H1 (cell line): ENCODE measurements around the gene GP2. TPM values are rescaled to one million over a fixed set of nuclear protein-coding genes. Genes with fewer than 3 reads are reported as not detected.

ENCODE experiments used
- CTCF ChIA-PET: fragments of 300-600 bp; sonication (Branson Sonifier 250); formaldehyde crosslinking; loops from one replicate; lab custom pipeline; 2021; ENCODE audit not compliant: partially characterized antibody; lab: Charles Lee
- POLR2A ChIA-PET: fragments of 300-600 bp; sonication (Branson Sonifier 250); formaldehyde crosslinking; loops from one replicate; lab custom pipeline; 2021; ENCODE audit warnings: inconsistent platforms; ENCODE audit not compliant: partially characterized antibody; lab: Charles Lee
- DNase-seq, 2 experiments: peaks; one replicate each; pipeline versions ENCODE4 v3.0.0 to v3.0.0-alpha.2; 2010 to 2022; ENCODE audit warnings: low spot score in 2 of 2, low read depth in 1 of 2, mixed read lengths in 1 of 2
- FAIRE-seq: peaks from 2 replicates; lab custom pipeline; 2011; peaks lifted over from hg19 to GRCh38; lab: Jason Lieb, UNC
- H2AFZ ChIP-seq: 2 replicates; pipeline ENCODE4 v1.8.1; 2012; ENCODE audit warnings: low read length, inconsistent platforms
- H2AK5ac ChIP-seq: 2 replicates; pipeline ENCODE4 v1.6.1; 2013; ENCODE audit warnings: low read depth, low read length
- H2BK120ac ChIP-seq: replicated peaks from 2 replicates; pipeline ENCODE3; 2013; ENCODE audit warnings: low read depth, low read length, inconsistent platforms
- H2BK12ac ChIP-seq: 2 replicates; pipeline ENCODE4 v1.6.1; 2013; ENCODE audit warnings: low read depth, low read length
- H2BK15ac ChIP-seq: 2 replicates; pipeline ENCODE4 v1.6.1; 2013; ENCODE audit warnings: low read length
- H2BK20ac ChIP-seq: 2 replicates; pipeline ENCODE4 v1.6.1; 2013; ENCODE audit warnings: low read length
- H2BK5ac ChIP-seq: 2 replicates; pipeline ENCODE4 v1.6.1; 2013; ENCODE audit warnings: low read depth, low read length
- H3K14ac ChIP-seq: 2 replicates; pipeline ENCODE4 v1.6.1; 2013; ENCODE audit warnings: inconsistent platforms; ENCODE audit not compliant: insufficient read length
- H3K18ac ChIP-seq: 2 replicates; pipeline ENCODE4 v1.6.1; 2013; ENCODE audit warnings: low read length; ENCODE audit errors: extremely low read depth
- H3K23ac ChIP-seq: 2 replicates; pipeline ENCODE4 v1.6.1; 2013; ENCODE audit warnings: inconsistent platforms; ENCODE audit not compliant: insufficient read length
- H3K23me2 ChIP-seq: 2 replicates; pipeline ENCODE4 v1.6.1; 2013; ENCODE audit warnings: low read depth, low read length
- H3K27ac ChIP-seq: 2 replicates; pipeline ENCODE4 v1.6.1; 2011; ENCODE audit warnings: low read depth, low read length, inconsistent platforms
- H3K27me3 ChIP-seq, 4 experiments: replicated peaks in 1 of 4; 1 replicate in 1 of 4; 2 replicates in 3 of 4; pipeline versions ENCODE4 v1.6.1 to v1.8.1; 2011 to 2013; ENCODE audit warnings: low read length in 3 of 4, mild to moderate bottlenecking in 3 of 4, inconsistent platforms in 2 of 4, mixed read lengths in 2 of 4, moderate library complexity in 1 of 4; ENCODE audit not compliant: control insufficient read depth in 3 of 4, insufficient read depth in 3 of 4; ENCODE audit errors: extremely low read depth in 1 of 4
- H3K36me3 ChIP-seq, 4 experiments: 2 replicates each; pipeline versions ENCODE4 v1.6.1 to v1.8.1; 2011 to 2013; ENCODE audit warnings: mild to moderate bottlenecking in 4 of 4, low read length in 3 of 4, moderate library complexity in 2 of 4, control low read depth in 1 of 4, inconsistent platforms in 1 of 4; ENCODE audit not compliant: insufficient read depth in 4 of 4, control insufficient read depth in 2 of 4
- H3K4ac ChIP-seq: replicated peaks from 2 replicates; pipeline ENCODE3; 2013; ENCODE audit warnings: low read length, low read depth, mixed read lengths, inconsistent platforms; ENCODE audit not compliant: insufficient read length
- H3K4me1 ChIP-seq, 4 experiments: replicated peaks in 1 of 4; 1 replicate in 1 of 4; 2 replicates in 3 of 4; pipeline versions ENCODE4 v1.6.1 to v1.8.1; 2011 to 2013; ENCODE audit warnings: low read length in 3 of 4, inconsistent platforms in 2 of 4, mixed read lengths in 1 of 4; ENCODE audit not compliant: insufficient read depth in 4 of 4, control insufficient read depth in 3 of 4
- H3K4me2 ChIP-seq, 2 experiments: 2 replicates each; pipeline versions ENCODE4 v1.6.1 to v1.8.1; 2011 to 2013; ENCODE audit warnings: low read depth in 2 of 2, low read length in 2 of 2, control low read depth in 1 of 2, inconsistent platforms in 1 of 2, mild to moderate bottlenecking in 1 of 2; ENCODE audit not compliant: insufficient read depth in 1 of 2
- H3K4me3 ChIP-seq, 4 experiments: fragments of 200-600, 300-600 bp in 1 of 4; sonication (generic), shearing (Covaris generic), sonication (Bioruptor Twin) in 1 of 4; 2 replicates each; pipeline versions ENCODE4 v1.5.1 to v1.8.1; 2011 to 2016; ENCODE audit warnings: low read length in 4 of 4, low read depth in 3 of 4, control low read depth in 2 of 4, inconsistent platforms in 2 of 4, mild to moderate bottlenecking in 2 of 4, mixed read lengths in 1 of 4, moderate library complexity in 1 of 4; ENCODE audit not compliant: insufficient read depth in 2 of 4; ENCODE audit errors: extremely low read depth in 1 of 4
- H3K56ac ChIP-seq: replicated peaks from 2 replicates; pipeline ENCODE3; 2013; ENCODE audit warnings: low read depth, mild to moderate bottlenecking, mixed read lengths, low read length, inconsistent platforms; ENCODE audit not compliant: insufficient read length
- H3K79me1 ChIP-seq: 2 replicates; pipeline ENCODE4 v1.6.1; 2013; ENCODE audit warnings: low read depth, low read length, control low read depth
- H3K79me2 ChIP-seq, 2 experiments: 2 replicates each; pipeline versions ENCODE4 v1.6.1 to v1.8.1; 2012 to 2013; ENCODE audit warnings: low read length in 2 of 2, mild to moderate bottlenecking in 2 of 2, inconsistent platforms in 1 of 2; ENCODE audit not compliant: insufficient read depth in 2 of 2, control insufficient read depth in 1 of 2
- H3K9ac ChIP-seq, 4 experiments: replicated peaks in 1 of 4; 1 replicate in 1 of 4; 2 replicates in 3 of 4; pipeline versions ENCODE4 v1.6.1 to v1.8.1; 2011 to 2013; ENCODE audit warnings: low read depth in 3 of 4, low read length in 3 of 4, control low read depth in 2 of 4, mild to moderate bottlenecking in 2 of 4, moderate library complexity in 2 of 4, inconsistent platforms in 1 of 4; ENCODE audit errors: extremely low read depth in 1 of 4
- H3K9me3 ChIP-seq, 2 experiments: 2 replicates each; pipeline versions ENCODE4 v1.6.1 to v1.8.1; 2012 to 2013; ENCODE audit warnings: mild to moderate bottlenecking in 2 of 2, moderate library complexity in 2 of 2, control low read depth in 1 of 2, inconsistent platforms in 1 of 2, low read depth in 1 of 2, low read length in 1 of 2, mixed read lengths in 1 of 2; ENCODE audit not compliant: insufficient read depth in 2 of 2
- H4K20me1 ChIP-seq, 2 experiments: replicated peaks in 1 of 2; 2 replicates each; pipeline versions ENCODE3 to v1.8.1; 2011 to 2013; ENCODE audit warnings: inconsistent platforms in 2 of 2, low read length in 2 of 2, mild to moderate bottlenecking in 1 of 2; ENCODE audit not compliant: insufficient read depth in 2 of 2, control insufficient read depth in 1 of 2
- H4K5ac ChIP-seq: 2 replicates; pipeline ENCODE4 v1.6.1; 2013; ENCODE audit warnings: low read length, low read depth, mixed read lengths, inconsistent platforms; ENCODE audit not compliant: insufficient read length
- H4K8ac ChIP-seq: 2 replicates; pipeline ENCODE4 v1.8.0; 2013; ENCODE audit warnings: mild to moderate bottlenecking, moderate library complexity, low read length, inconsistent platforms; ENCODE audit not compliant: insufficient read depth; ENCODE audit errors: extremely low read depth
- H4K91ac ChIP-seq: replicated peaks from 2 replicates; pipeline ENCODE3; 2013; ENCODE audit warnings: low read length, mixed read lengths, inconsistent platforms; ENCODE audit not compliant: insufficient read length
- YY1 ChIP-seq: IDR thresholded peaks from 2 replicates; pipeline ENCODE4 v1.6.1; 2011; ENCODE audit warnings: low read depth, mild to moderate bottlenecking, low read length
- WGBS, 2 experiments: shearing (Covaris generic) in 1 of 2; methylation state at CpG; one replicate each; pipeline versions ENCODE4 v1.1.6 to v1.1.7; 2013 to 2015; ENCODE audit warnings: low lambda C conversion rate in 2 of 2, mixed read lengths in 2 of 2, inconsistent platforms in 1 of 2, low coverage in 1 of 2, missing lambda C conversion rate in 1 of 2; ENCODE audit not compliant: insufficient replicate concordance in 2 of 2, insufficient coverage in 1 of 2, insufficient read length in 1 of 2; ENCODE audit errors: extremely low coverage in 1 of 2, missing lambda C conversion rate in 1 of 2; 5-methylcytosine and 5-hydroxymethylcytosine counted together
- polyA plus RNA-seq, 7 experiments: library from polyadenylated mRNA; depleted of rRNA in 3 of 7; stranded (reverse) in 5 of 7; unstranded in 2 of 7; fragments of >200 nt in 5 of 7; fragments of 200-250 nt in 2 of 7; gene quantifications; 1 replicate in 5 of 7; 2 replicates in 1 of 7; 4 replicates in 1 of 7; pipeline versions ENCODE4 v1.2.1 to v1.2.3, GENCODE V29; 2011 to 2013; ENCODE audit warnings: missing spikeins in 2 of 7, mixed read lengths in 2 of 7
- total RNA-seq: library from RNA; stranded (reverse); fragmentation: NEBNext Ultra II Directional; extraction: Animal tissue kit (Norgen Biotek cat#: 25700); gene quantifications from 2 replicates; pipeline ENCODE4 v1.2.1, GENCODE V29; 2021

GP2 gene
- total and polyA plus RNA-seq, 2 of the 8 experiments (the other 6 are each of a cell fraction or from before 2014, with no cell fraction given), result not detected

- H3K27ac ChIP-seq, result no peak overlapping the region
- no peak overlapping the region for H2BK15ac ChIP-seq
- no peaks in the 10 kb centered on the region; a peak in 1 of 7 replicates for H3K4me1 ChIP-seq
- no peak overlapping the region for H3K9ac ChIP-seq
- 85% methylated on average over 5 of the region's 5 CpGs; no CpG with 5 or more reads in 1 of the 2 experiments for WGBS, 2 experiments
- H3K27me3 ChIP-seq, result no peaks in the 10 kb centered on the region
- no peak overlapping the region for H4K91ac ChIP-seq
- H3K56ac ChIP-seq, result no peak overlapping the region
- CTCF ChIA-PET, result interaction anchor here (1.2 to 7.5 kb wide), 3 partner anchors 15 to 426 kb away, joined by 3 to 47 read pairs (median 3); no protein-coding TSS in a partner anchor
- FAIRE-seq, result no peak
- H3K9me3 ChIP-seq, result no peaks in the 10 kb centered on the region
- no peaks in the 10 kb centered on the region for H3K36me3 ChIP-seq
- no peak overlapping the region for H3K4ac ChIP-seq
- H3K4me2 ChIP-seq, result no peak overlapping the region
- no peak overlapping the region for H2BK20ac ChIP-seq
- H4K8ac ChIP-seq, result no peak overlapping the region
- H2BK12ac ChIP-seq, result no peak overlapping the region
- no peak overlapping the region for H2BK5ac ChIP-seq
- no peak overlapping the region for H2AK5ac ChIP-seq
- H3K23me2 ChIP-seq, result no peaks in the 10 kb centered on the region
- no peak overlapping the region for H3K18ac ChIP-seq
- no peak overlapping the region for H3K4me3 ChIP-seq
- no peaks in the 10 kb centered on the region for H3K79me1 ChIP-seq
- no peak overlapping the region for H3K23ac ChIP-seq
- no peak for DNase-seq
- H4K20me1 ChIP-seq, result no peaks in the 10 kb centered on the region
- H2AFZ ChIP-seq, result no peak overlapping the region
- H2BK120ac ChIP-seq, result no peak overlapping the region
- H3K79me2 ChIP-seq, result no peaks in the 10 kb centered on the region
- no peak overlapping the region for H3K14ac ChIP-seq
- POLR2A ChIA-PET, result interaction anchor here (1.5 kb wide), 1 partner anchor 9 kb away, joined by 4 read pairs; no protein-coding TSS in a partner anchor
- H4K5ac ChIP-seq, result no peak overlapping the region
- TF ChIP-seq YY1, result no peak
Observed at GRCh38 chr16:20333120-20333519, 5.8 kb upstream of the GP2 start.
